Loucy (cell line): ENCODE measurements around the gene TRERF1.

Experiments used
- H2AFZ ChIP-seq: fragments of 200-600 bp; sonication (generic); 2 replicates; pipeline ENCODE4 v1.6.0; 2016; ENCODE audit warnings: antibody characterized with exemption, mild to moderate bottlenecking, low read length, moderate library complexity
- H3F3A ChIP-seq: fragments of 200-600 bp; 2 replicates; pipeline ENCODE4 v1.6.0; 2016; ENCODE audit warnings: antibody characterized with exemption, low read depth, mild to moderate bottlenecking
- H3K27me3 ChIP-seq: fragments of 200-600 bp; sonication (generic); 2 replicates; pipeline ENCODE4 v1.6.1; 2014; ENCODE audit warnings: low read length, mild to moderate bottlenecking; ENCODE audit not compliant: insufficient read depth, poor library complexity, severe bottlenecking
- H3K36me3 ChIP-seq: fragments of 200-600 bp; sonication (generic); 2 replicates; pipeline ENCODE4 v1.6.1; 2016; ENCODE audit warnings: low read length; ENCODE audit not compliant: insufficient read depth
- H3K4me1 ChIP-seq: fragments of 200-600 bp; sonication (generic); 2 replicates; pipeline ENCODE4 v1.5.1; 2014; ENCODE audit warnings: low read length, mild to moderate bottlenecking; ENCODE audit not compliant: insufficient read depth, poor library complexity, severe bottlenecking
- H3K4me2 ChIP-seq: fragments of 200-600 bp; sonication (generic); 2 replicates; pipeline ENCODE4 v1.6.0; 2014; ENCODE audit warnings: antibody characterized with exemption, low read length, low read depth, mild to moderate bottlenecking; ENCODE audit not compliant: poor library complexity, severe bottlenecking
- H3K4me3 ChIP-seq: fragments of 200-600 bp; sonication (generic); 2 replicates; pipeline ENCODE4 v1.5.1; 2014; ENCODE audit warnings: low read length, mild to moderate bottlenecking, mixed read lengths; ENCODE audit not compliant: poor library complexity, severe bottlenecking
- H3K79me2 ChIP-seq: fragments of 200-600 bp; sonication (generic); 2 replicates; pipeline ENCODE4 v1.6.1; 2014; ENCODE audit warnings: low read length; ENCODE audit not compliant: insufficient read depth
- H3K9ac ChIP-seq: fragments of 200-600 bp; sonication (generic); 2 replicates; pipeline ENCODE4 v1.6.0; 2014; ENCODE audit warnings: mild to moderate bottlenecking, low read depth, low read length, moderate library complexity; ENCODE audit not compliant: poor library complexity, severe bottlenecking
- H3K9me2 ChIP-seq: fragments of 200-600 bp; sonication (generic); replicated peaks from 2 replicates; pipeline ENCODE4 v1.6.1; 2016; ENCODE audit warnings: low read depth, low read length, mixed read lengths
- H3K9me3 ChIP-seq: fragments of 200-600 bp; sonication (generic); 2 replicates; pipeline ENCODE4 v1.6.1; 2014; ENCODE audit warnings: mild to moderate bottlenecking, antibody characterized with exemption, low read length, low read depth; ENCODE audit not compliant: insufficient read depth
- H4K20me1 ChIP-seq: fragments of 200-600 bp; sonication (generic); 2 replicates; pipeline ENCODE4 v1.6.0; 2014; ENCODE audit warnings: antibody characterized with exemption, low read length, mild to moderate bottlenecking; ENCODE audit not compliant: insufficient read depth, poor library complexity, severe bottlenecking
- EZH2phosphoT487 ChIP-seq: fragments of 200-600 bp; IDR thresholded peaks from 2 replicates; pipeline ENCODE4 v1.6.1; 2018; ENCODE audit warnings: antibody characterized with exemption, mild to moderate bottlenecking, moderate library complexity, borderline replicate concordance
- TF ChIP-seq, protein P1 (sequence below): fragments of 200-600 bp; sonication (generic); conservative IDR thresholded peaks from 2 replicates; pipeline ENCODE4 v1.5.1; 2014; ENCODE audit warnings: mild to moderate bottlenecking, antibody characterized with exemption, low read length

The TRERF1 gene

DNA sequence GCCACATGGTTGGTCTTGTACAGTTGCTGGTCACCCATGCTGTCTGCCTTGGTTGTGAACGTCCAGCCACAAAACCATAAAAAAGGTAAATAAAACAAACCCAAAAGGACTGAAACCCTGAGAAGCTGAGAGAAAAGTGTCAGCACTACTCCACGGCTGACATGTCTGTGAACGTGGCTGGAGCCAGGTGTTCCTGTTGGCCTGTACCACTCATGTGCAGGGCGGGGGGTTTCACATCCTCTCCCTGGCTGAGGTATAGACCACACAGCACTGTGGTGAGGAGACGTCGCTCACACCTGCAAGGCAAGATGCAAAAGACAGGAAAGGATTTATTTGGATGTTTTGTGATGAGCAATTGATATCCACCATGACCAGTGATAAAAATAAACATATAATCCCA lies 182.2 kb downstream of the TRERF1 start:
- no peak for TF ChIP-seq EZH2phosphoT487
- TF ChIP-seq, protein P1, sequence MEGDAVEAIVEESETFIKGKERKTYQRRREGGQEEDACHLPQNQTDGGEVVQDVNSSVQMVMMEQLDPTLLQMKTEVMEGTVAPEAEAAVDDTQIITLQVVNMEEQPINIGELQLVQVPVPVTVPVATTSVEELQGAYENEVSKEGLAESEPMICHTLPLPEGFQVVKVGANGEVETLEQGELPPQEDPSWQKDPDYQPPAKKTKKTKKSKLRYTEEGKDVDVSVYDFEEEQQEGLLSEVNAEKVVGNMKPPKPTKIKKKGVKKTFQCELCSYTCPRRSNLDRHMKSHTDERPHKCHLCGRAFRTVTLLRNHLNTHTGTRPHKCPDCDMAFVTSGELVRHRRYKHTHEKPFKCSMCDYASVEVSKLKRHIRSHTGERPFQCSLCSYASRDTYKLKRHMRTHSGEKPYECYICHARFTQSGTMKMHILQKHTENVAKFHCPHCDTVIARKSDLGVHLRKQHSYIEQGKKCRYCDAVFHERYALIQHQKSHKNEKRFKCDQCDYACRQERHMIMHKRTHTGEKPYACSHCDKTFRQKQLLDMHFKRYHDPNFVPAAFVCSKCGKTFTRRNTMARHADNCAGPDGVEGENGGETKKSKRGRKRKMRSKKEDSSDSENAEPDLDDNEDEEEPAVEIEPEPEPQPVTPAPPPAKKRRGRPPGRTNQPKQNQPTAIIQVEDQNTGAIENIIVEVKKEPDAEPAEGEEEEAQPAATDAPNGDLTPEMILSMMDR = no peak

DNA sequence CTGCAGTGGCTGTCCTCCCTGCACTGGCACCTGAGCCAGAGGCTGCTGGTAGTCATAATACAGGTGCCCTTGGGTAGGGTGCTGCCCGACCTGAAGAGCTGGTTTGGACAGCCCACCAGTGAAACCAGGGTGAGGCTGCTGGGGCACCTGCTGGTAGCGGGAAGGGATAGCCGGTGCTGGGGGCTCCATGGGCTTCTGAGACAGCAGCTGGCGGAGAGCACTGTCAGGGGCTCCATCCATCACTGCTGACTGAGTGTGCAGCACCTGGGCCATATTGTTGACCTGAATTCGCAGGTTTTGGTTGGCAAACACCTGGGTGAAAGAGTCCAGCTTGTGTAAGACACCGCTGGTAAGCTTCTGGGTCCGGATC lies 182.9 kb downstream of the TRERF1 start:
- no peak overlapping the region for H2AFZ ChIP-seq

More for the DNA sequence above, 182.2 kb downstream of the TRERF1 start:
- Histone ChIP-seq H3K9me3 (no peaks in the 10 kb centered on the region), H3K9me2 (no peaks in the 10 kb centered on the region), H3F3A (no peaks in the 10 kb centered on the region), H2AFZ (no peak overlapping the region), H3K9ac (no peak overlapping the region), H4K20me1 (no peaks in the 10 kb centered on the region), H3K4me3 (no peak overlapping the region), H3K36me3 (peaks cover 28% of the 10 kb centered on the region; the same call in 1 of the 2 replicates), H3K4me1 (no peaks in the 10 kb centered on the region), H3K27me3 (no peaks in the 10 kb centered on the region), H3K4me2 (no peak overlapping the region), H3K79me2 (no peaks in the 10 kb centered on the region)

DNA sequence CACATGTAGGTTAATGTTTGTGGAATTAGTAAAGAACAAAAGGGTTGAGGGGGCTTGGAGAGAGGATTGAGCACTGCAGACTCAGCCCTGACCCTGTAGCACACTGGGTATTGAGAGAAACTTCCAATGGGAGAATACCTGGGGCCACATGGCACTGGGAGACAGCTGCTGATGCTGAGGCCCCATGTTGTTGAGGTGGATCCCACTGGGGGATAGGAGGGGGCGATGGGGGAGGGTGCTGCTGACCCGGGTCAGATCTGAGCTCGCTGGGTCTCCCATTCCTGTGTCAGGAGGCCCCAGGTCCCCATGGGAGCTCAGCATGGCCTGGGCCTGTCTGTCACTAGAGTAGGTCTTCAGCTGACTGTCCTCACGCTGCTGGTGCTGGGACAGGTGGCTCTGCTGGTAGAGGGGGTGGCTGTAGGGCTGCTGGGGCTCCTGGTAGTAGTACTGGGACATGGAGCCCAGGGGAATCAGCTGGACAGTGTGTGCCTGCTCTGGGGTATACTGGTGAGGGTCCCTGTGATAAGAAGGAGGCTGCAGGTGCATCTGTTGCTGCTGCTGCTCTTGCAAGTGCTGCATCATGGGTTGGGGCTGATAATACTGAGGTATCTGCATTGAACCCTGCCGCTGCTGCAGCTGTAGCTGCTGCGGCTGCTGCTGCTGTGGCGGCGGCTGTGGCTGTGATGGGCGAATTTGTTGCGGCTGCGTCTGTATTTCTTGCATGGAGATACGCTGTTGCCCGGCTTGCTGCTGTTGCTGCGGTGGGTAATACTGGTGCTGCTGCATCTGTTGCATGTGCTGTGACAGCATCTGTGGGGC lies 183.5 kb downstream of the TRERF1 start:
- H3K79me2 ChIP-seq = no peaks in the 10 kb centered on the region
- no peaks in the 10 kb centered on the region for H3K9me3 ChIP-seq
- no peaks in the 10 kb centered on the region for H3K4me1 ChIP-seq
- H3K36me3 ChIP-seq = peaks cover 30% of the 10 kb centered on the region; the same call in 1 of the 2 replicates
- no peak overlapping the region for H3K9ac ChIP-seq
- H3F3A ChIP-seq = no peaks in the 10 kb centered on the region
- H3K4me2 ChIP-seq = no peak overlapping the region
- H3K4me3 ChIP-seq = no peak overlapping the region
- no peaks in the 10 kb centered on the region for H3K9me2 ChIP-seq
- H2AFZ ChIP-seq = no peak overlapping the region
- no peaks in the 10 kb centered on the region for H4K20me1 ChIP-seq
- TF ChIP-seq EZH2phosphoT487 = no peak
- TF ChIP-seq, protein P1 = no peak
- no peaks in the 10 kb centered on the region for H3K27me3 ChIP-seq

More for the DNA sequence above, 182.9 kb downstream of the TRERF1 start:
- H3F3A ChIP-seq = no peaks in the 10 kb centered on the region
- no peak for TF ChIP-seq EZH2phosphoT487
- TF ChIP-seq, protein P1 = no peak
- H3K4me2 ChIP-seq = no peak overlapping the region
- peaks cover 28% of the 10 kb centered on the region; the same call in 1 of the 2 replicates for H3K36me3 ChIP-seq
- no peaks in the 10 kb centered on the region for H3K27me3 ChIP-seq
- H4K20me1 ChIP-seq = no peaks in the 10 kb centered on the region
- no peak overlapping the region for H3K9ac ChIP-seq
- no peaks in the 10 kb centered on the region for H3K9me3 ChIP-seq
- no peaks in the 10 kb centered on the region for H3K79me2 ChIP-seq
- no peaks in the 10 kb centered on the region for H3K4me1 ChIP-seq
- H3K9me2 ChIP-seq = no peaks in the 10 kb centered on the region
- no peak overlapping the region for H3K4me3 ChIP-seq
